Measurements from ENCODE around the gene SCLY.
"Not testable (repeated sequence)": the region's sequence is repeated elsewhere in the genome, so short reads cannot be mapped to it uniquely, and the experiment has no call there.

Gene SCLY

GRCh38 chr2:238060542-238061314 is at the start of gene SCLY:
SCLY (plus strand) TSS chr2:238061001; CDS start chr2:238061055, 54 bp downstream.
- DNase-seq, result peak; percentile 96 to 98

- DNase-seq, result no peak
Measured at GRCh38 chr2:238013806-238014205, 47.0 kb upstream of the SCLY start.

- DNase-seq, result no peak
Measured at GRCh38 chr2:238015705-238016104, 45.1 kb upstream of the SCLY start.

- no peak for DNase-seq
Measured at GRCh38 chr2:238016526-238016925, 44.3 kb upstream of the SCLY start.

GRCh38 chr2:238019962-238020361 is 40.8 kb upstream of the SCLY start:
- DNase-seq, result no peak

- no peak for DNase-seq
Measured at GRCh38 chr2:238020816-238021215, 40.0 kb upstream of the SCLY start.

GRCh38 chr2:238021327-238021726 is 39.5 kb upstream of the SCLY start:
- DNase-seq, result no peak

GRCh38 chr2:238022594-238023157 is 38.1 kb upstream of the SCLY start:
- DNase-seq, result no peak

- no peak for DNase-seq
Measured at GRCh38 chr2:238023608-238024007, 37.2 kb upstream of the SCLY start.

GRCh38 chr2:238024986-238025385 is 35.8 kb upstream of the SCLY start:
- DNase-seq, result no peak

GRCh38 chr2:238025741-238026360 is 35.0 kb upstream of the SCLY start:
- no peak for DNase-seq

- no peak for DNase-seq
Measured at GRCh38 chr2:238027058-238027457, 33.7 kb upstream of the SCLY start.

GRCh38 chr2:238027591-238028415 is 33.0 kb upstream of the SCLY start:
- DNase-seq, result no peak

- DNase-seq, result no peak
Measured at GRCh38 chr2:238029853-238030252, 30.9 kb upstream of the SCLY start.

- DNase-seq, result no peak
Measured at GRCh38 chr2:238030422-238031155, 30.2 kb upstream of the SCLY start.

GRCh38 chr2:238031751-238032150 is 29.1 kb upstream of the SCLY start:
- no peak for DNase-seq

- DNase-seq, result no peak
Measured at GRCh38 chr2:238032755-238033337, 28.0 kb upstream of the SCLY start.

GRCh38 chr2:238033991-238034390 is 26.8 kb upstream of the SCLY start:
- not testable (repeated sequence) for DNase-seq

- no peak for DNase-seq
Measured at GRCh38 chr2:238038203-238038602, 22.6 kb upstream of the SCLY start.

GRCh38 chr2:238039151-238039550 is 21.6 kb upstream of the SCLY start:
- no peak for DNase-seq

GRCh38 chr2:238039985-238040384 is 20.8 kb upstream of the SCLY start:
- no peak for DNase-seq

- no peak for DNase-seq
Measured at GRCh38 chr2:238040918-238041317, 19.9 kb upstream of the SCLY start.
